ENCODE data around the gene ITGB7.
A peak's percentile ranks its signal among the peaks of the same experiment; 100 is the strongest.
"Not testable (repeated sequence)": the region's sequence is repeated elsewhere in the genome, so short reads cannot be mapped to it uniquely, and the experiment has no call there.

Gene ITGB7

GRCh38 chr12:53176750-53177149, 30.3 kb downstream of the ITGB7 start:
- DNase-seq, result no peak

- DNase-seq, result peak in 1 of 2 donors; percentile 14
These were observed 32.1 kb downstream of the ITGB7 start for GRCh38 chr12:53174881-53175491.

- no peak for DNase-seq
These were observed 33.9 kb downstream of the ITGB7 start for GRCh38 chr12:53173085-53173715.

- DNase-seq, result no peak
These were observed 34.7 kb downstream of the ITGB7 start for GRCh38 chr12:53172352-53172751.

GRCh38 chr12:53171725-53172329, 35.2 kb downstream of the ITGB7 start:
- no peak for DNase-seq

GRCh38 chr12:53170876-53171724, 36.0 kb downstream of the ITGB7 start:
- DNase-seq, result no peak

- no peak for DNase-seq
These were observed 36.8 kb downstream of the ITGB7 start for GRCh38 chr12:53170215-53170614.

GRCh38 chr12:53169644-53170043, 37.4 kb downstream of the ITGB7 start:
- DNase-seq, result no peak

- DNase-seq, result no peak
These were observed 40.2 kb downstream of the ITGB7 start for GRCh38 chr12:53166837-53167236.

GRCh38 chr12:53163008-53163407, 44.0 kb downstream of the ITGB7 start:
- not testable (repeated sequence) for DNase-seq

- DNase-seq, result no peak
These were observed 45.7 kb downstream of the ITGB7 start for GRCh38 chr12:53161119-53161911.

GRCh38 chr12:53160673-53161072, 46.4 kb downstream of the ITGB7 start:
- DNase-seq, result no peak

- DNase-seq, result no peak
These were observed 47.1 kb downstream of the ITGB7 start for GRCh38 chr12:53160000-53160399.

- peak; percentile 86 to 91 for DNase-seq
These were observed 47.7 kb downstream of the ITGB7 start for GRCh38 chr12:53159195-53159839.

- no peak for DNase-seq
These were observed 54.7 kb downstream of the ITGB7 start for GRCh38 chr12:53152390-53152789.

- DNase-seq, result no peak
These were observed 56.0 kb downstream of the ITGB7 start for GRCh38 chr12:53151039-53151438.

GRCh38 chr12:53147653-53148052, 59.4 kb downstream of the ITGB7 start:
- DNase-seq, result no peak

- no peak for DNase-seq
These were observed 59.9 kb downstream of the ITGB7 start for GRCh38 chr12:53147181-53147580.

GRCh38 chr12:53145383-53146260, 61.4 kb downstream of the ITGB7 start:
- DNase-seq, result no peak

GRCh38 chr12:53143355-53143754, 63.7 kb downstream of the ITGB7 start:
- no peak for DNase-seq

Data from CD4-positive, alpha-beta T cell treated with Interleukin-1 beta for 1 hour (primary cell).